Measurements from ENCODE around the gene HOXA5.

The HOXA5 gene

DNA sequence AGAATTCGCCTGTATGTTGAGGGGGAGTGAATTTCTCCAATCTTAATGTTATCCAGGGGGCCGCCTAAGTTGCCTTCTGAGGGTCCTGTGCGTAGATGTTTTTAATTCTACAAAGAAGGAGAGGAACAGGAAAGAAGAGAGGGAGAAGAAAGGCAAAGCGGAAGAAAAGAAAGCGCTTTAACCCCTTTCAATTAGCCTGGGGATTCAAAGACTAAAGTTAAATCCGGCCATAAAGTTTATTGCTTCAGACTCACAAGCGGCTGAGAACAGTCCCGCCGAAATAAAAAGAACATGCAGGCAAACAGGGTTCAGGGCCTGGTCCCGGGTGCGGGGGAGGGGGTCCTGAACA is 4.5 kb downstream of the HOXA5 start:
- no peak for DNase-seq
- H3K27me3 Mint-ChIP-seq (ENCODE audit: low read depth, poor library complexity): peaks cover 13% of the 10 kb centered on the region
- peaks cover 76% of the 10 kb centered on the region for H3K36me3 Mint-ChIP-seq (ENCODE audit: low read depth)
- TF ChIP-seq CTCF (IDR thresholded peaks at IDR 0.05): no peak
- peaks cover 71% of the 10 kb centered on the region for H3K4me1 Mint-ChIP-seq
- no peaks in the 10 kb centered on the region for H3K9me3 Mint-ChIP-seq
- peak overlapping the region; percentile 76 for H3K27ac Mint-ChIP-seq
- H3K4me3 Mint-ChIP-seq: peak overlapping the region; percentile 97

DNA sequence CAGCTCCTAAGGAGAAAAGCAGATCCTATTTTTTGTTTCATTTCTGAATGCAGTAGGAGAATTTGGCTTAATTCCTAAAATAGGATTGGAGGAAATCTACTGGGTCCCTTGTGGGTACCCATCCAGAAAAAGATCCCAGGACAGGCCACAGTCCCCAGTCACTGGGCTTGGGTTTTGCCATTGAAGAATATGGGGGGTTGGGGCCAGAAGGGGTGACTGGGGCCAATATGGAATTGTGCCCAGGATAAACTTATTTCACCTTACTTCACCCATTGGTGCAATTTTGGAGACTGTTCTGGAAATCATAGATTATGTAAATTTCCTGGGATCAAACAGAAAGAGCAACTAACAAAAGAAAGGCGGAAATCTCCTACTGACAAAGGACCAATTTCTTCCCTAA is 5.0 kb downstream of the HOXA5 start:
- Mint-ChIP-seq H3K9me3 (no peaks in the 10 kb centered on the region), H3K27me3 (ENCODE audit: low read depth, poor library complexity) (peaks cover 11% of the 10 kb centered on the region), H3K36me3 (ENCODE audit: low read depth) (peaks cover 74% of the 10 kb centered on the region), H3K4me1 (peaks cover 74% of the 10 kb centered on the region), H3K4me3 (peak overlapping the region; percentile 97), H3K27ac (peak overlapping the region; percentile 76)
- no peak for TF ChIP-seq CTCF (IDR thresholded peaks at IDR 0.05)
- no peak for DNase-seq

DNA sequence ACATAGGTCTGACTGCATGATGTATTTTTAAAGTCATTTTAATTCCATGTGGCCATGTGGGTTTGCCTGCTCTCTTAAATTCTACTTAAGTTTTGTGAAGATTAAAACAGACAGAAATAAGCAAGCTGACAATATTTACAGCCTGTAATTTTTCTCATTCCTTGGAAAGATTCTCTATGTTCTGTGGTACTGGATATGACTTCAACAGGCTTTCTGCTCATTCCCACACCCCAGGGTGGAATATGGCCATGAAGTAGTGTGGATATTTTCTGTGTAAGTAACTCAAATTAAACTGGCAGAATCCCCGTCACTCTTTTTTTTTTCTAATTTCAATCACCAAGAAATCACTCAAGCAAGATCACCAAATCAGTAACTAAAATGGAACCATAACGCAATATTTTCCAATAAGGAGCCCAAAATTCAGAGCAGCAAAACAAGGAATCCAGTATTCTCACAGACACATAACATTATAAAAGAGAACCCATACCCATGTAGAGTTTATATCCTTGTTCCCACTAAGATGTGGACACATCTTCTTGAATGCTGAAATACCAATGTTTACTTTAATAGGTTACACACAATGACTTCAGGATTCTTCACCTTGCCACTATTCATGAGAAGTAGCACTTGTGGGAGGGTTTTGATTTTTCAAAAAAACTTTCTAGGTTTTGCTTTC is 5.7 kb downstream of the HOXA5 start:
- no peak for DNase-seq
- peaks cover 68% of the 10 kb centered on the region for H3K36me3 Mint-ChIP-seq (ENCODE audit: low read depth)
- peaks cover 10% of the 10 kb centered on the region for H3K27me3 Mint-ChIP-seq (ENCODE audit: low read depth, poor library complexity)
- H3K27ac Mint-ChIP-seq: peak overlapping the region; percentile 76
- H3K4me3 Mint-ChIP-seq: peak overlapping the region; percentile 97
- no peak for TF ChIP-seq CTCF (IDR thresholded peaks at IDR 0.05)
- peaks cover 80% of the 10 kb centered on the region for H3K4me1 Mint-ChIP-seq
- no peaks in the 10 kb centered on the region for H3K9me3 Mint-ChIP-seq

DNA sequence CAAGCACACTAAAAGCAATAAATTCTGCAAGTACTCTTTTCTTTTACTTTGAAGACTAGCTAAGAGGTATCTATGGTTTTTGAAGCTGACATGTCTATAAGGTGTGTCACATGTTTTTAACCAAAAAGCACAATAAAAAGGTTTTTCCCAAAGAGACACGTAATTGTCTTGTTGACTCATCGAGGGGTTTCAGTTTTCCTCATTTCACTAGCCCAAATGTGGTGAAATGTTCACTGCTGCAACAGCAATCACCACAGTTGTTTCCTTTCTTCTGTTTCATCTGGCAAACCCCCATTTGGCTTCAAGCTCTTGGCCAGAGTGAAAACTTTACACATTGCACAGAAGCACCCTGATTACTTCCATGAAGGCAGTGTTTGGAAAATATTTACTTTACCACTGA is 9.1 kb downstream of the HOXA5 start:
- Mint-ChIP-seq H3K27me3 (ENCODE audit: low read depth, poor library complexity) (peaks cover 4% of the 10 kb centered on the region), H3K4me3 (peak overlapping the region; percentile 97), H3K4me1 (peaks cover 83% of the 10 kb centered on the region), H3K36me3 (ENCODE audit: low read depth) (peaks cover 37% of the 10 kb centered on the region), H3K9me3 (no peaks in the 10 kb centered on the region), H3K27ac (peak overlapping the region; percentile 97)
- TF ChIP-seq CTCF (IDR thresholded peaks at IDR 0.05): no peak
- no peak for DNase-seq

DNA sequence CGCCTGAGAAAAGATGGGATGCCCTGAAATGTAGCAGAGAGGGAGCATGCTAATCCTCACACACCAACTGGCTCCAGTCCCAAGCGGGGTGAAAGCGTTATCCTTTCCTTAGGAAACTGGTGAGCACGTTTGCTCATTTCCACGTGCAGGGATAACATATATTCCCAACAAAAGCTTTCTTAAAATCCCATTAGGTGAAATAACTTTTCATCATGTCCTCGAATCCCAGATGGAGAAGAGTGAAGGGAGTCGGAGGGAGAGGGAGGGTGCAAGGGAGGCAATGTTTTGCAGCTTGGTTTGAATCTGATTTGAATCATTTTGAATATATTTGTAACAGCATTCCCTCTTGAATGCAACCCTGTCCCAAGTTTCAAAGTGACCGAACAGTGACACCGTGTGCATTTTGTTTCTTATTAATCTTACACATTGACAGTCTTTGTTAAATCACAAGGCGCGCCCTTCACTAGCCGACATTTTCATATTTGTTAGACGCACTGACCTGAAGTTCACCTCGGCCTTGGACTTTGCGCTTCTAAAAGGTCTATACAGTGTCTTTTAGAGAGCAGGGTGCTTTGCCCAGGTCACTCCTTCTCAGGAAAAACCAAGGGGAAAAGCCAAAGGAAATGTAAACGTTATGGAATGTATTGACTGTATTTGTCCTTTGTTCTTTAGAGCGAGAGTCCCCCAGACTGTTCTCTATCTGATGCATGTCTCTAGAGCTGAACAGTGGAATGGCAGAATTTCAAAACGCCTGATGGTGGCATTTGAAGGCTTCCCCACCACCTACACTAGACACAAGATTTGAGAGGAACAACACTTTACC is 9.9 kb downstream of the HOXA5 start:
- H3K27me3 Mint-ChIP-seq (ENCODE audit: low read depth, poor library complexity): no peaks in the 10 kb centered on the region
- H3K36me3 Mint-ChIP-seq (ENCODE audit: low read depth): peaks cover 39% of the 10 kb centered on the region
- no peak for DNase-seq
- H3K9me3 Mint-ChIP-seq: no peaks in the 10 kb centered on the region
- peak overlapping the region; percentile 97 for H3K27ac Mint-ChIP-seq
- H3K4me3 Mint-ChIP-seq: peak overlapping the region; percentile 97
- TF ChIP-seq CTCF (IDR thresholded peaks at IDR 0.05): no peak
- peaks cover 86% of the 10 kb centered on the region for H3K4me1 Mint-ChIP-seq

Data from nephron progenitor cell (in vitro differentiated cells).